ENCODE results near the gene TJP1. TPM values are rescaled to one million over a fixed set of nuclear protein-coding genes. Genes with fewer than 3 reads are reported as not detected.

TJP1 gene
- 100 to 1,000 TPM in 1 of 2 donors, 10 to 100 TPM in 1; 86.9 to 110 TPM for total RNA-seq

- Histone ChIP-seq H3K27ac (peak within 1 kb of the TSS; percentile 96 to 98), H3K9me3 (no peaks in the 10 kb centered on the region), H3K36me3 (no peaks in the 10 kb centered on the region), H3K27me3 (no peaks in the 10 kb centered on the region), H3K4me3 (peak within 1 kb of the TSS; percentile 73), H3K4me1 (peaks cover 0 to 44% of the 10 kb centered on the region in 2 donors)
- TF ChIP-seq CTCF (IDR thresholded peaks at IDR 0.05): no peak
- peak; percentile 76 for DNase-seq (ENCODE audit: low spot score)
Observed at GRCh38 chr15:29822100-29822683, at the start of gene TJP1. Gene TJP1 (minus strand): TSS chr15:29822468. CDS start chr15:29822028, 440 bp downstream.

- Histone ChIP-seq H3K4me3 (no peak overlapping the region), H3K36me3 (no peaks in the 10 kb centered on the region), H3K4me1 (peaks cover 0 to 46% of the 10 kb centered on the region in 2 donors), H3K27me3 (no peaks in the 10 kb centered on the region), H3K9me3 (no peaks in the 10 kb centered on the region), H3K27ac (peak overlapping the region; percentile 41 to 59)
- no peak for TF ChIP-seq CTCF (IDR thresholded peaks at IDR 0.05)
- no peak for DNase-seq (ENCODE audit: low spot score)
Observed at GRCh38 chr15:29871401-29871800, 49.1 kb upstream of the TJP1 start.

- Histone ChIP-seq H3K27me3 (no peaks in the 10 kb centered on the region), H3K36me3 (no peaks in the 10 kb centered on the region), H3K27ac (peak overlapping the region; percentile 41 to 59), H3K4me3 (peak overlapping the region in 1 of 2 donors; percentile 7), H3K4me1 (peaks cover 0 to 51% of the 10 kb centered on the region in 2 donors), H3K9me3 (no peaks in the 10 kb centered on the region)
- no peak for TF ChIP-seq CTCF (IDR thresholded peaks at IDR 0.05)
- no peak for DNase-seq (ENCODE audit: low spot score)
Observed at GRCh38 chr15:29870495-29871151, 48.4 kb upstream of the TJP1 start.

- no peak overlapping the region for H3K27ac ChIP-seq
- peaks cover 0 to 50% of the 10 kb centered on the region in 2 donors for H3K4me1 ChIP-seq
- no peak for DNase-seq (ENCODE audit: low spot score)
- H3K4me3 ChIP-seq: no peak overlapping the region
- no peaks in the 10 kb centered on the region for H3K27me3 ChIP-seq
- H3K36me3 ChIP-seq: no peaks in the 10 kb centered on the region
- no peaks in the 10 kb centered on the region for H3K9me3 ChIP-seq
- TF ChIP-seq CTCF (IDR thresholded peaks at IDR 0.05): no peak
Observed at GRCh38 chr15:29867241-29868000, 45.2 kb upstream of the TJP1 start.

- DNase-seq (ENCODE audit: low spot score): no peak
- H3K27me3 ChIP-seq: no peaks in the 10 kb centered on the region
- no peak for TF ChIP-seq CTCF (IDR thresholded peaks at IDR 0.05)
- H3K27ac ChIP-seq: peak overlapping the region in 1 of 2 donors; percentile 5
- peaks cover 0 to 40% of the 10 kb centered on the region in 2 donors for H3K4me1 ChIP-seq
- no peaks in the 10 kb centered on the region for H3K9me3 ChIP-seq
- no peaks in the 10 kb centered on the region for H3K36me3 ChIP-seq
- H3K4me3 ChIP-seq: no peak overlapping the region
Observed at GRCh38 chr15:29866337-29866736, 44.1 kb upstream of the TJP1 start.

Measured in right atrium auricular region (tissue), 2 donors.